ENCODE measurements around the gene DNER.

DNER gene

DNA sequence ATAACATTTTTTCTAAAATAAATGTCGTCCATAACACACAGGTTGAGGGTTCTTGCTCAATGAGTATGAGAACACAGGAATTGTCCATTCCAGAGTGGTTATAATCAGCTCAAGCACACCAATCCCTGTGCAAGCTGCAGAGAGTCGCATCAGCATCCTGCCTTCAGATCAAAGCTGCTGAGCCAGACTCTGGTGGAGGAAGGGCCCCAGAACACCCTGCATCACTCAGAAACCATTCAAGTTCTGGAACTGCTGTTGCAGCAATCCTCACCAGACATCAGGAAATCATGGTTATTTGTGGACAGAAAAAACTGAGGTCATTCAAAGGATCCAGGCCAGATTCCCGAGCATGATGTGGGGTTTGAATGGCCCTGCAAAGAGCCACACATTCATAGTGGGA is 44.5 kb downstream of the DNER start:
- WGBS, 2 experiments (ENCODE audit: insufficient coverage in 2 of 2): 92 to 100% methylated on average over 1 to 2 of the region's 3 CpGs
- H3K9me3 ChIP-seq (ENCODE audit: control insufficient read depth, low read length): no peaks in the 10 kb centered on the region

DNA sequence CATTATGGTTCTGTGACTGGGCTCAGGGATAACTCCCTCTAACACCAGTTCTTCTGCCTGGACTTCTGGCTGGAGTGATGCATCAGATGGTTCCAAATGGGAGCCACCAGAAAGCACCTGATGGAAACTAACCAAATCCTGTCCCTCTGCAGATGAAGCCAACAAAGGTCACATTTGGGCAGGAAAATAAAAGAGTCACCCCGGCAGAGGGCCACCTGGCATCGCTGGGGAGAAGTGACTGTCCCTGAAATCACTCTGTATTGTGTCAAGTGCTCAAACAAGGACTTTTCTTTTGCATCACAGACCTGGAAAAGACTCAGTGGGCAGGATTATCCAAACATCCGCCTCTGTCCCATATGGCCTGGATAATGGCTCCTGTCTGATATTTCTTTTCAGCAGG is 47.5 kb downstream of the DNER start:
- Histone ChIP-seq H3K36me3 (ENCODE audit: control insufficient read depth, insufficient read depth, low read length) (no peaks in the 10 kb centered on the region), H3K4me3 (ENCODE audit: extremely low read depth, insufficient read depth, low read length, poor library complexity, severe bottlenecking) (no peak overlapping the region), H3K9me3 (ENCODE audit: control insufficient read depth, low read length) (no peaks in the 10 kb centered on the region), H3K4me1 (ENCODE audit: control insufficient read depth, insufficient read depth, low read length, poor library complexity, severe bottlenecking) (peaks cover 3% of the 10 kb centered on the region), H3K27ac (ENCODE audit: low read depth, low read length, severe bottlenecking) (no peak overlapping the region)
- 84 to 85% methylated on average over 3 of the region's 3 CpGs for whole genome bisulfite sequencing, 2 experiments (ENCODE audit: insufficient coverage in 2 of 2)

More for the DNA sequence above, 44.5 kb downstream of the DNER start:
- Histone ChIP-seq H3K4me1 (ENCODE audit: control insufficient read depth, insufficient read depth, low read length, poor library complexity, severe bottlenecking) (peaks cover 3% of the 10 kb centered on the region), H3K27ac (ENCODE audit: low read depth, low read length, severe bottlenecking) (no peak overlapping the region), H3K4me3 (ENCODE audit: extremely low read depth, insufficient read depth, low read length, poor library complexity, severe bottlenecking) (no peak overlapping the region), H3K36me3 (ENCODE audit: control insufficient read depth, insufficient read depth, low read length) (no peaks in the 10 kb centered on the region)

DNA sequence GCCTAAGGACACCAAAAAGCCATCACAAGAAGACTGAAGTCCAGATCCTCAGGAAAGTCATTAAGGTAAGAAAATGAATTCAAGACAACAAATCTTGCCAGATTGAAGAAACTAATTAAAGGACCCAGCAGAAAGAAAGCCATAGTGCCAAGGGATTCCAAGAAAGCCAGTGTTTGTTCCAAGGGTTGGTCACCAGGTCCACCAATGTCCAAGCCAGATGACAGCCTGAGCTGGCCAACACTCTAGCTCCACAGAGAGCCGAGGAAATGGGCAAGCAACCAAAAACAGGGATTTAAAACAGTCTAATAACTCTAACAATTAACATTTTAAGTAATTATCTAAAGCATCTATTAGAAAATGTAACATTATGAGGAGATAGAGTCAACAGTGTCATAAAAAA is 49.2 kb downstream of the DNER start:
- no peaks in the 10 kb centered on the region for H3K4me1 ChIP-seq (ENCODE audit: control insufficient read depth, insufficient read depth, low read length, poor library complexity, severe bottlenecking)
- WGBS, 2 experiments (ENCODE audit: insufficient coverage in 2 of 2): no CpG with 5 or more reads among the region's 1 CpG
- no peaks in the 10 kb centered on the region for H3K36me3 ChIP-seq (ENCODE audit: control insufficient read depth, insufficient read depth, low read length)
- H3K27ac ChIP-seq (ENCODE audit: low read depth, low read length, severe bottlenecking): no peak overlapping the region
- H3K9me3 ChIP-seq (ENCODE audit: control insufficient read depth, low read length): no peaks in the 10 kb centered on the region
- H3K4me3 ChIP-seq (ENCODE audit: extremely low read depth, insufficient read depth, low read length, poor library complexity, severe bottlenecking): no peak overlapping the region

DNA sequence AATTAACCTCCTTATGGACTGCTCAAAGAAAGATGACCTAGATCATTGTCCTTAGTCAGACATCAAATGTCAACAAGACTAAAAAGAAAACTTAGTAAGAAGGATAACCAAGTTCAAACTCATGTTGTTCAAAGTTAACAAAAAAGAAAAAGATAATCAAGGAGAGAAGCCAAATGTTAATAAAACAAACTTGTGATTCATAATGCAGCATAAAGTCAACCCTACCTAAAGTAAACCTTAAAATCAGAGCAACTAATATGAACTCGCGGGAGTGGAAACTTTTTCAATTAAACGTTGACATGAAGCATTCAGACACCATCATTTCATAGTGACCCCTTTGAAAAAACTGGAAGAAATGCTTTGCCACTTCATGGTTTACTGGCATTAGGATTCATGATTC is 52.9 kb downstream of the DNER start:
- WGBS, 2 experiments (ENCODE audit: insufficient coverage in 2 of 2): 100% methylated on average over 1 to 3 of the region's 3 CpGs
- Histone ChIP-seq H3K27ac (ENCODE audit: low read depth, low read length, severe bottlenecking) (no peak overlapping the region), H3K4me1 (ENCODE audit: control insufficient read depth, insufficient read depth, low read length, poor library complexity, severe bottlenecking) (no peaks in the 10 kb centered on the region), H3K36me3 (ENCODE audit: control insufficient read depth, insufficient read depth, low read length) (no peaks in the 10 kb centered on the region), H3K4me3 (ENCODE audit: extremely low read depth, insufficient read depth, low read length, poor library complexity, severe bottlenecking) (no peak overlapping the region), H3K9me3 (ENCODE audit: control insufficient read depth, low read length) (no peaks in the 10 kb centered on the region)

DNA sequence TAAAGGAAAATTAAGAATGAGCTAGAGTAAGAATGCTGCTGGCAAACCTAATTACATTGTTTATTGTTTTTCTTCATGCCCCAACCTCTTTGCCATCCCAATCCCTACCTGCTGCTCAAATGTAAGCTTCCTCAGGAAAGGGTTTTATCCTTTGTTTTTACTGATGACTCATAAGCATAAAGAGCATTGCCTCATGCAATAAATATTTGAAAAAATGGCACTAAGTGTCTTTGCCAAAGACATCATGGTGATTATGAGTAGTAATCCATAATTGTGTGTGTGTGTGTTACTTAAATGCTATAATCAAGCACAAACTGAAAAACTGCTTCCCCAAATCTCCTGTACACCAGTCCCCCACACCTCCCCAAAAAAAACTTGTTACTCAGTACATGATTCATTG is 53.4 kb downstream of the DNER start:
- no peak overlapping the region for H3K27ac ChIP-seq (ENCODE audit: low read depth, low read length, severe bottlenecking)
- H3K4me3 ChIP-seq (ENCODE audit: extremely low read depth, insufficient read depth, low read length, poor library complexity, severe bottlenecking): no peak overlapping the region
- no peaks in the 10 kb centered on the region for H3K4me1 ChIP-seq (ENCODE audit: control insufficient read depth, insufficient read depth, low read length, poor library complexity, severe bottlenecking)
- H3K36me3 ChIP-seq (ENCODE audit: control insufficient read depth, insufficient read depth, low read length): no peaks in the 10 kb centered on the region
- H3K9me3 ChIP-seq (ENCODE audit: control insufficient read depth, low read length): no peaks in the 10 kb centered on the region

DNA sequence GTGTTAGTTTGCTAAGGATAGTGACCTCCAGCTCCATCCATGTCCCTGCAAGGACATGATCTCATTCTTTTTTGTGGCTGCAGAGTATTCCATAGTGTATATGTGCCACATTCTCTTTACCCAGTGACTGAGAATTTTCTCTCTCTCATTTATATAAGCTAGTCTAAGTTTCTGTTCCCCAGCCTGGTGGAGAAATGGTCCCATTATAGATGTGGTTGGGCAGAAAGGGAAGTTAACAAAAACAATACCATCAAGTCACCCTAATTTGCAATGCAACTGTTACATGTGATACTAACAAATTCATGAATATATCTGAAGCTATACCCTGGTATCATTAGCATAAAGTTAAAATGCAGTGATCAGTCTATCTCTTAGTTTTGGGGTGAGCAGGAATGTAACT is 54.0 kb downstream of the DNER start:
- no peaks in the 10 kb centered on the region for H3K4me1 ChIP-seq (ENCODE audit: control insufficient read depth, insufficient read depth, low read length, poor library complexity, severe bottlenecking)
- no peaks in the 10 kb centered on the region for H3K36me3 ChIP-seq (ENCODE audit: control insufficient read depth, insufficient read depth, low read length)
- H3K27ac ChIP-seq (ENCODE audit: low read depth, low read length, severe bottlenecking): no peak overlapping the region
- no peak overlapping the region for H3K4me3 ChIP-seq (ENCODE audit: extremely low read depth, insufficient read depth, low read length, poor library complexity, severe bottlenecking)
- no peaks in the 10 kb centered on the region for H3K9me3 ChIP-seq (ENCODE audit: control insufficient read depth, low read length)

DNA sequence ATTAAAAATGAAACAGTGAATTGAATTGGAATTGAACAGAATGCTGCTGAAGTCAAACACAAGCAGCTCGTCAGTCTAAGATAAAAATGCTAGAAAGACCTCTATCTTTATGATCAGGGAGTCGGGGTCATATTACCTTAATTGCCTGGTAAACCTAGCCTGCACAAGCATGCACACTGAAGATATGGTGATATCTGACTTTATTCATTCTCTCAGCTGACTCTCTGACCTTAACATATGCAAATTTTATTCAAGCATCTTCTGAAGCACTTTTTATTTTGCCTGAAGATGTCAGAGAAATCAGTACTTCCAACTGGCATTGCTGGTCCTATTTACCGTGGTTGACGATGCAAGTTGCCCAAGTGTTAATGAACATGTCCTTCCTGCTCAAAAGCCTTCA is 56.4 kb downstream of the DNER start:
- Histone ChIP-seq H3K4me1 (ENCODE audit: control insufficient read depth, insufficient read depth, low read length, poor library complexity, severe bottlenecking) (no peaks in the 10 kb centered on the region), H3K27ac (ENCODE audit: low read depth, low read length, severe bottlenecking) (no peak overlapping the region), H3K4me3 (ENCODE audit: extremely low read depth, insufficient read depth, low read length, poor library complexity, severe bottlenecking) (no peak overlapping the region), H3K9me3 (ENCODE audit: control insufficient read depth, low read length) (no peaks in the 10 kb centered on the region), H3K36me3 (ENCODE audit: control insufficient read depth, insufficient read depth, low read length) (no peaks in the 10 kb centered on the region)
- WGBS, 2 experiments (ENCODE audit: insufficient coverage in 2 of 2): 84 to 91% methylated on average over 3 to 4 of the region's 4 CpGs

DNA sequence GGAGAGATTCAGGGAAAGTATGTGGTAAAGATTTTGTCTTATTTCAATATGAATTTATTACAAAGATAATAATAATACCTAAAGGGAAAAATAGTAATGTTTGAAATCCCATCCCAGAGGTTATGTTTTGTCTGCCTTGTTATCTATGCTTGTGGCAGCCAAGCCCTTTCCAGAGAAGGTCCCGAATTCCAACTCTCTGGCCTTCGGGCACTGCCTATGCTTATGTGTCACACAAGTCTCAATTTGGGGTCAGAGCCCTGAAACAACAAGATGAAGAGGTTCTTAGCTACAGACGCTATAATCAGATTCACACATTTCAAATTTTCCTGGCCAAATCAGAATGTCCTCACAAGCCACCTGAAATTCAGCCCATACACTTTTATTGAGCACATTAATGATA is 59.9 kb downstream of the DNER start:
- H3K27ac ChIP-seq (ENCODE audit: low read depth, low read length, severe bottlenecking): no peak overlapping the region
- H3K4me1 ChIP-seq (ENCODE audit: control insufficient read depth, insufficient read depth, low read length, poor library complexity, severe bottlenecking): no peaks in the 10 kb centered on the region
- no peaks in the 10 kb centered on the region for H3K9me3 ChIP-seq (ENCODE audit: control insufficient read depth, low read length)
- no peak overlapping the region for H3K4me3 ChIP-seq (ENCODE audit: extremely low read depth, insufficient read depth, low read length, poor library complexity, severe bottlenecking)
- no peaks in the 10 kb centered on the region for H3K36me3 ChIP-seq (ENCODE audit: control insufficient read depth, insufficient read depth, low read length)
- 95 to 100% methylated on average over 2 of the region's 3 CpGs for WGBS, 2 experiments (ENCODE audit: insufficient coverage in 2 of 2)

DNA sequence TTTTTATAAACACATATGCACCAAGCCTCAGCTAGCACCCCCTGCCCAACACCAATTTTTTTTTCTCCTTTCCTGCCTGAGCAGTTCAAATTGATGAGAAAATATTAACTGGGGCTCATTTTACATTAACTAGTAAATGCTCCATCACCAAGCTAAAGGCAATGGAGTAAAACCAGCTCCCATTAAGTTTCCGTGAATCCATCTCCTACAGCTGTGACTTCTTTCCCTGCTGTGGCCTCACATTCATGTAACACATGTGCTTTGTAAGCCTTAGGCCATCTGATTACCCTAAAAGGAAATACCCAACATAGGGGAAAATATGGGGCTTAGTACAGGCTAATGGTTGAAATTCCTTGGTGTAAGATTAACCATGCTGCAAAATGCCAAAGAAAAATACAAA is 60.8 kb downstream of the DNER start:
- Histone ChIP-seq H3K36me3 (ENCODE audit: control insufficient read depth, insufficient read depth, low read length) (no peaks in the 10 kb centered on the region), H3K4me3 (ENCODE audit: extremely low read depth, insufficient read depth, low read length, poor library complexity, severe bottlenecking) (no peak overlapping the region), H3K27ac (ENCODE audit: low read depth, low read length, severe bottlenecking) (no peak overlapping the region), H3K4me1 (ENCODE audit: control insufficient read depth, insufficient read depth, low read length, poor library complexity, severe bottlenecking) (no peaks in the 10 kb centered on the region), H3K9me3 (ENCODE audit: control insufficient read depth, low read length) (no peaks in the 10 kb centered on the region)
- WGBS, 2 experiments (ENCODE audit: insufficient coverage in 2 of 2): 100% methylated on average over 1 of the region's 1 CpG

DNA sequence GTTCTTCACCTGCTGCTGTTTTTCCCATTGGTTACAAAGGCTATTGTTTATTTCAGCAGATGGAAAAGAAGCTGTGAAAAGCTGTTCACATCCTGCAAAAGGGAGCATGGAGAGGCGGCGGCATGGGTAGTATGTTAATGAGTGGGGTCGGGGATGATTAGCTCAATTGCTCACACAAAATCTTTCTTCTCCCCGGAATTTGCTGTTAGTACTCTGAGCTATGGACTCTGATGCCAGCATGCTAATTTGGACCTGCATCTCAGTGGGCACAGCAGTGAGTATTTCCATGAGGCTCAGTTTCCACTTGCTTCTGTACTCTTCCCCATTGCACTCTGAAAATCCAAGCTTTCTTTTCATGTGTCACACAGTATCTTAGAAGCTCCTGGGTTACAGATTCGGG is 61.6 kb downstream of the DNER start:
- H3K9me3 ChIP-seq (ENCODE audit: control insufficient read depth, low read length): no peaks in the 10 kb centered on the region
- H3K4me1 ChIP-seq (ENCODE audit: control insufficient read depth, insufficient read depth, low read length, poor library complexity, severe bottlenecking): no peaks in the 10 kb centered on the region
- WGBS, 2 experiments (ENCODE audit: insufficient coverage in 2 of 2): 70 to 71% methylated on average over 1 to 5 of the region's 5 CpGs
- no peaks in the 10 kb centered on the region for H3K36me3 ChIP-seq (ENCODE audit: control insufficient read depth, insufficient read depth, low read length)
- no peak overlapping the region for H3K27ac ChIP-seq (ENCODE audit: low read depth, low read length, severe bottlenecking)
- no peak overlapping the region for H3K4me3 ChIP-seq (ENCODE audit: extremely low read depth, insufficient read depth, low read length, poor library complexity, severe bottlenecking)

DNA sequence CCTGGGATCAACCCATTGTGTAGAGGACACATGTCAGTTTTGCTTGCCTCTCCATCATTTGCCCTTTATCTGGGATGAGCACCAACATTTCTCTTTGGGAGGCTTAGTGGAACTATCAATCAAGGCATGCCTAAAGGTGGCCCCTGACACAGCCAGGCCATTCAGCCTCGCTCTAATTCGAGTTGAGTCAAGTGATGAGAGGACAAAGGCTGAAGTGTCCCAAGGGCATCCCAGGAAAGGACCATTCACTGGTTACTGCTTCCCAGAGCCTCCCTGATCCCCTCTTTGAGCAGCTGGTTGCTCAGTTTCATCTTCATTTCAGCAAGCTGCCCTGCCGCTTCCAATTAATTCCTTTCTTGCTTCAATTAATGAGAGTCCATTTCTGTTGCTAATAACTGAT is 63.5 kb downstream of the DNER start:
- Histone ChIP-seq H3K4me3 (ENCODE audit: extremely low read depth, insufficient read depth, low read length, poor library complexity, severe bottlenecking) (no peak overlapping the region), H3K27ac (ENCODE audit: low read depth, low read length, severe bottlenecking) (no peak overlapping the region), H3K9me3 (ENCODE audit: control insufficient read depth, low read length) (no peaks in the 10 kb centered on the region), H3K36me3 (ENCODE audit: control insufficient read depth, insufficient read depth, low read length) (no peaks in the 10 kb centered on the region), H3K4me1 (ENCODE audit: control insufficient read depth, insufficient read depth, low read length, poor library complexity, severe bottlenecking) (no peaks in the 10 kb centered on the region)
- 90 to 95% methylated on average over 2 of the region's 3 CpGs for WGBS, 2 experiments (ENCODE audit: insufficient coverage in 2 of 2)

DNA sequence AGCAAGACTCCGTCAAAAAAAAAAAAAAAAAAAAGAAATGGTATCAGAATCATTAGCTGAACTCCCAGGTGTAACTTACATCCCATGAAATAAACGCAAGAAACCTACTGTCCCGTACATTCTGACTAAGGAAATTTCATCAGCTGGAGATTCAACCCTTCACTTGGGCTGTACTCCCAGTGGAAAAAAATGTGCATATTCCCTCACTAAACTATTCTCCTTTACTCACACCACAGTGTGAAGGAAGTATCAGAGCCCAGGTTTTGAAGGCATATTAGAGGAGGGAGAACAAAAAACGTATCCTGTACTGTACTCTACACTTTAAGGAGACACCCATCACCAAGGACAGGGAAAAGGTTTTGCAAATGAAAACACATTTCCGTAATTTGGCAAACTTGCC is 64.3 kb downstream of the DNER start:
- Histone ChIP-seq H3K27ac (ENCODE audit: low read depth, low read length, severe bottlenecking) (no peak overlapping the region), H3K36me3 (ENCODE audit: control insufficient read depth, insufficient read depth, low read length) (no peaks in the 10 kb centered on the region), H3K4me1 (ENCODE audit: control insufficient read depth, insufficient read depth, low read length, poor library complexity, severe bottlenecking) (no peaks in the 10 kb centered on the region), H3K4me3 (ENCODE audit: extremely low read depth, insufficient read depth, low read length, poor library complexity, severe bottlenecking) (no peak overlapping the region), H3K9me3 (ENCODE audit: control insufficient read depth, low read length) (no peaks in the 10 kb centered on the region)
- WGBS, 2 experiments (ENCODE audit: insufficient coverage in 2 of 2): 60 to 93% methylated on average over 1 to 4 of the region's 5 CpGs

Measured in mesodermal cell (in vitro differentiated cells).